H9 (cell line): Measurements from ENCODE around the gene ANTKMT. TPM values are rescaled to one million over a fixed set of nuclear protein-coding genes. Genes with fewer than 3 reads are reported as not detected.

Source experiments
- DNase-seq: peaks from one replicate; pipeline ENCODE4 v3.0.0-alpha.2; 2017
- H2AFZ ChIP-seq: one replicate; pipeline ENCODE4 v1.6.1; 2013; ENCODE audit warnings: mild to moderate bottlenecking, low read length, control low read depth, moderate library complexity
- H2AK5ac ChIP-seq: 2 replicates; pipeline ENCODE4 v1.6.1; 2013; ENCODE audit warnings: low read length, control low read depth, mixed read lengths; ENCODE audit not compliant: insufficient read length
- H2BK120ac ChIP-seq: one replicate; pipeline ENCODE4 v1.6.1; 2013; ENCODE audit warnings: low read depth, mild to moderate bottlenecking, low read length, control low read depth, inconsistent platforms; ENCODE audit not compliant: poor library complexity, severe bottlenecking
- H2BK12ac ChIP-seq: 2 replicates; pipeline ENCODE4 v1.6.1; 2013; ENCODE audit warnings: low read length, control low read depth, mixed read lengths, low read depth; ENCODE audit not compliant: insufficient read length
- H2BK15ac ChIP-seq: 2 replicates; pipeline ENCODE4 v1.6.1; 2013; ENCODE audit warnings: low read depth, low read length, control low read depth
- H2BK20ac ChIP-seq: one replicate; pipeline ENCODE4 v1.6.1; 2013; ENCODE audit warnings: low read depth, mild to moderate bottlenecking, low read length, control low read depth, inconsistent platforms; ENCODE audit not compliant: poor library complexity, severe bottlenecking
- H2BK5ac ChIP-seq: 2 replicates; pipeline ENCODE4 v1.6.1; 2013; ENCODE audit warnings: low read length, control low read depth, mixed read lengths; ENCODE audit not compliant: insufficient read length
- H3K14ac ChIP-seq: 2 replicates; pipeline ENCODE4 v1.6.1; 2013; ENCODE audit warnings: low read length, control low read depth; ENCODE audit not compliant: insufficient read depth
- H3K18ac ChIP-seq: 2 replicates; pipeline ENCODE4 v1.6.1; 2013; ENCODE audit warnings: low read depth, mild to moderate bottlenecking, mixed read lengths, low read length, control low read depth; ENCODE audit not compliant: insufficient read length
- H3K23ac ChIP-seq: 2 replicates; pipeline ENCODE4 v1.6.1; 2013; ENCODE audit warnings: low read length, control low read depth, mixed read lengths, low read depth; ENCODE audit not compliant: insufficient read length
- H3K23me2 ChIP-seq: 2 replicates; pipeline ENCODE4 v1.6.1; 2013; ENCODE audit warnings: low read depth, mild to moderate bottlenecking, mixed read lengths, low read length, control low read depth; ENCODE audit not compliant: insufficient read length, poor library complexity, severe bottlenecking
- H3K27ac ChIP-seq: 2 replicates; pipeline ENCODE4 v1.5.1; 2013; ENCODE audit warnings: low read length, control low read depth, mixed read lengths, low read depth; ENCODE audit not compliant: insufficient read length
- H3K27me3 ChIP-seq: 2 replicates; pipeline ENCODE4 v1.6.1; 2013; ENCODE audit warnings: low read length, control low read depth, inconsistent platforms; ENCODE audit not compliant: insufficient read depth
- H3K4ac ChIP-seq: 2 replicates; pipeline ENCODE4 v1.6.1; 2013; ENCODE audit warnings: low read depth, mild to moderate bottlenecking, control low read depth, inconsistent platforms, low read length, moderate library complexity
- H3K4me1 ChIP-seq: 2 replicates; pipeline ENCODE4 v1.6.1; 2013; ENCODE audit warnings: low read length, control low read depth, inconsistent platforms; ENCODE audit not compliant: insufficient read depth
- H3K4me2 ChIP-seq: 2 replicates; pipeline ENCODE4 v1.6.1; 2013; ENCODE audit warnings: low read length, control low read depth, mixed read lengths; ENCODE audit not compliant: insufficient read length, insufficient read depth
- H3K56ac ChIP-seq: 2 replicates; pipeline ENCODE4 v1.6.1; 2013; ENCODE audit warnings: low read depth, mild to moderate bottlenecking, mixed read lengths, low read length, control low read depth; ENCODE audit not compliant: insufficient read length
- H3K79me1 ChIP-seq: 2 replicates; pipeline ENCODE4 v1.6.1; 2013; ENCODE audit warnings: low read depth, mild to moderate bottlenecking, moderate library complexity, low read length, control low read depth, inconsistent platforms; ENCODE audit not compliant: insufficient read depth, poor library complexity, severe bottlenecking
- H3K79me2 ChIP-seq: 2 replicates; pipeline ENCODE4 v1.6.1; 2013; ENCODE audit warnings: low read length, control low read depth, inconsistent platforms; ENCODE audit not compliant: insufficient read depth
- H3K9ac ChIP-seq: 2 replicates; pipeline ENCODE4 v1.6.1; 2013; ENCODE audit warnings: low read length, control low read depth, mixed read lengths; ENCODE audit not compliant: insufficient read length; ENCODE audit errors: extremely low read depth
- H3K9me3 ChIP-seq: one replicate; pipeline ENCODE4 v1.6.1; 2013; ENCODE audit warnings: low read depth, low read length, inconsistent platforms; ENCODE audit not compliant: control insufficient read depth
- H3T11ph ChIP-seq: one replicate; pipeline ENCODE4 v1.6.1; 2013; ENCODE audit warnings: mild to moderate bottlenecking, low read length, control low read depth, inconsistent platforms
- H4K20me1 ChIP-seq: one replicate; pipeline ENCODE4 v1.6.1; 2013; ENCODE audit not compliant: control insufficient read depth, insufficient read length, insufficient read depth
- H4K5ac ChIP-seq: 2 replicates; pipeline ENCODE4 v1.6.1; 2013; ENCODE audit warnings: low read depth, mild to moderate bottlenecking, mixed read lengths, low read length, control low read depth; ENCODE audit not compliant: insufficient read length
- H4K8ac ChIP-seq: replicated peaks from 2 replicates; pipeline ENCODE4 v1.6.1; 2013; ENCODE audit warnings: low read length, control low read depth, mixed read lengths, low read depth; ENCODE audit not compliant: insufficient read length
- H4K91ac ChIP-seq: 2 replicates; pipeline ENCODE4 v1.6.1; 2013; ENCODE audit warnings: low read depth, mild to moderate bottlenecking, moderate library complexity, mixed read lengths, low read length, control low read depth; ENCODE audit not compliant: insufficient read length
- H3K27ac Mint-ChIP-seq, 3 experiments: 2 replicates in 2 of 3; 3 replicates in 1 of 3; pipeline ENCODE4 v1.8.0; 2020 to 2021; ENCODE audit warnings: mixed read lengths in 3 of 3, mild to moderate bottlenecking in 1 of 3, moderate library complexity in 1 of 3
- H3K27me3 Mint-ChIP-seq: 2 replicates; pipeline ENCODE4 v1.8.0; 2021; ENCODE audit warnings: low read depth, mild to moderate bottlenecking, moderate library complexity, mixed read lengths
- H3K36me3 Mint-ChIP-seq, 3 experiments: 2 replicates in 2 of 3; 3 replicates in 1 of 3; pipeline ENCODE4 v1.8.0; 2020 to 2021; ENCODE audit warnings: low read depth in 3 of 3, mixed read lengths in 3 of 3; ENCODE audit not compliant: insufficient read depth in 1 of 3
- H3K4me1 Mint-ChIP-seq, 2 experiments: 2 replicates each; pipeline ENCODE4 v1.8.0; 2020; ENCODE audit warnings: mixed read lengths in 2 of 2
- H3K4me3 Mint-ChIP-seq, 2 experiments: 2 replicates in 1 of 2; 3 replicates in 1 of 2; pipeline ENCODE4 v1.8.0; 2020 to 2021; ENCODE audit warnings: mild to moderate bottlenecking in 2 of 2, mixed read lengths in 2 of 2, moderate library complexity in 1 of 2
- H3K9me3 Mint-ChIP-seq, 2 experiments: 2 replicates in 1 of 2; 3 replicates in 1 of 2; pipeline ENCODE4 v1.8.0; 2020; ENCODE audit warnings: mild to moderate bottlenecking in 2 of 2, mixed read lengths in 2 of 2, moderate library complexity in 1 of 2
- CTCF ChIP-seq: fragments of 200-600 bp; sonication (generic); conservative IDR thresholded peaks from 3 replicates; pipeline ENCODE4 v1.8.0; 2021; ENCODE audit warnings: antibody characterized with exemption, mild to moderate bottlenecking
- WGBS: extraction: QIAGEN DNeasy Blood & Tissue Kit; methylation state at CpG from one replicate; pipeline ENCODE4 v1.1.7; 2013; ENCODE audit warnings: missing lambda C conversion rate, low lambda C conversion rate, mixed read lengths; ENCODE audit not compliant: insufficient read length; ENCODE audit errors: extremely low coverage; 5-methylcytosine and 5-hydroxymethylcytosine counted together
- total RNA-seq: library from RNA; stranded (reverse); gene quantifications from 2 replicates; pipeline ENCODE4 v1.2.1, GENCODE V29; 2021

The ANTKMT gene
- total RNA-seq, 1 experiment from 2014 or later, result 31.5 TPM

- DNase-seq, result no peak
- Histone ChIP-seq H3K27me3 (no peaks in the 10 kb centered on the region), H2BK5ac (no peak overlapping the region), H2BK12ac (no peak overlapping the region), H3T11ph (no peak overlapping the region), H4K91ac (no peak overlapping the region), H4K20me1 (no peaks in the 10 kb centered on the region), H3K4ac (no peak overlapping the region), H3K56ac (no peak overlapping the region), H3K9ac (no peak overlapping the region), H3K27ac (no peak overlapping the region), H3K79me2 (no peaks in the 10 kb centered on the region), H3K18ac (no peak overlapping the region), H2BK20ac (no peak overlapping the region), H2BK120ac (no peak overlapping the region), H3K4me2 (no peak overlapping the region), H3K23ac (no peak overlapping the region), H3K4me1 (no peaks in the 10 kb centered on the region), H2BK15ac (no peak overlapping the region), H2AFZ (no peak overlapping the region), H4K8ac (no peak overlapping the region), H4K5ac (no peak overlapping the region), H3K9me3 (no peaks in the 10 kb centered on the region), H3K79me1 (no peaks in the 10 kb centered on the region), H2AK5ac (no peak overlapping the region), H3K23me2 (no peaks in the 10 kb centered on the region), H3K14ac (no peak overlapping the region)
- Mint-ChIP-seq H3K4me3 (no peak overlapping the region), H3K36me3 (no peaks in the 10 kb centered on the region), H3K4me1 (peaks cover 2 to 7% of the 10 kb centered on the region in 2 experiments; a peak in 3 of 4 replicates), H3K27ac (no peak overlapping the region), H3K27me3 (peaks cover 12% of the 10 kb centered on the region), H3K9me3 (no peaks in the 10 kb centered on the region)
- TF ChIP-seq CTCF, result no peak
- no CpG with 5 or more reads among the region's 17 CpGs for WGBS
Observed at GRCh38 chr16:762595-763268, 41.8 kb downstream of the ANTKMT start.
